ENCODE measurements around the gene ADPRHL1.

Gene ADPRHL1

DNA sequence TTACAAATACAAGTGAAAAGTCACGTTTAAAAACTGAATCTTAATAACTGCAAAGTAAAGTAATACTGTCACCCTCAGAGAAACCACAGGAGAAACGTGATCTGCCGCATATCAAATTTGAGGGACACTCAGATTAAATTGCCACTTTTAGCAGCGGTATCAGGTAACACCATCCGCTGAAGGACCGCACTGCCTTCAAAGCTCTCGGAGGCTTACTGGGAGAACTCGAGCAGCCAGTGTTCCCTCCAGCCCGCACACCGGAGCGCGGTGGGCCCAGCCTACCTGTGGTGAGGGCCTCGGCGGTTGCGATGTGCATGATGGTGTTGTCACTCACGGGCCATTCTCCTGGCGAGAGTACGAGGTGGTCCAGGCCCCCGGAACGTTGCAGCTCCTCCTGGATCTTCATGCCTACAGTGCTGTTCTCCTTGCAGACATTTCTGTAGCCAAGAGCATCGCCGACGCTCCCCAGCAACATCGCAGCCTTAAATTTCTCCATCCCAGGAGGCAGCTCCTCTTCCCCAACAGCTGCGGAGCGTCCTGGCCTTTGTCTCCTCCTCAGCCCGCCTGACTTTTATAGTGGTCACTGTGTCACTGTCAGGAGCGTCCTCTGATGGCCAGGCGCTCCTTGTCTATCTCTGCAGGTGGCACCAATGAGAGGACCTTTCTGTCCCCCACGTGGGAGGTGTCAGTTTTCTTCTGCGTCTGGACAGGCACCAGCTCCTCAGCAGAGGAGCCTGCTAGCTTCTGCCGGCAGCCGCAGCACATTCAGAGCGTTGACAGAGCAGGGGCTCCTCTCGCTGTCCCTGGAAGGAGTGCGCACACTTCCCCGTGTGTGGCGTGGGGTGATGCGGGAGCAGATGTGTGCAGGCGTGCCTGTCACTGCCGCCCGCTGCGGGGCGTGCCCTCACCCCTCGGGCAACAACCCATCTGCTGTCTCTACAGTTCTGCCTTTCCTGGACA lies at the start of gene ADPRHL1:
Gene ADPRHL1, minus strand, starts transcription at position 547 of the 960 bp plus-strand sequence. Its CDS starts 51 bp downstream, at position 496.
- no peak for DNase-seq (ENCODE audit: low read depth)

DNA sequence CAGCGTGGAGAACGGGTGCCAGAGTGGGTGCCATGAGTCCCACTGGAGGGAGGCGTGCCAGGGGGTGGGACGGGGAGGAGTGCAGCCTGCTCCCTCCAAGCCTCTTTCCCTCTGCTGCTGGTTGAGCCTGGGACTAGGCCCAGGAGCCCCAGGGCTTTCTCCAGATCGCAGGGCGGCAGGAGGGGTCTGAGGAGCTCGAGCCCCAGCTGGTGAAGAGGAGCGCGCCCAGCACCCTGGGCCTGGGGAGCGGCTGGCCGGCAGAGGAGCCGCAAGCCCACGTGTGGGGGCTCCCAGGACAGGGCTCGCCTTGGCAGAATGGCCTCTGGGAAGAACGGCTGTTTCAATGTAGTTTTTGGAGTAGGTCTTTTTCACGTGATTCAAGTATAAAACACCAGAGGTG lies 49.4 kb upstream of the ADPRHL1 start:
- DNase-seq (ENCODE audit: low read depth) = no peak

DNA sequence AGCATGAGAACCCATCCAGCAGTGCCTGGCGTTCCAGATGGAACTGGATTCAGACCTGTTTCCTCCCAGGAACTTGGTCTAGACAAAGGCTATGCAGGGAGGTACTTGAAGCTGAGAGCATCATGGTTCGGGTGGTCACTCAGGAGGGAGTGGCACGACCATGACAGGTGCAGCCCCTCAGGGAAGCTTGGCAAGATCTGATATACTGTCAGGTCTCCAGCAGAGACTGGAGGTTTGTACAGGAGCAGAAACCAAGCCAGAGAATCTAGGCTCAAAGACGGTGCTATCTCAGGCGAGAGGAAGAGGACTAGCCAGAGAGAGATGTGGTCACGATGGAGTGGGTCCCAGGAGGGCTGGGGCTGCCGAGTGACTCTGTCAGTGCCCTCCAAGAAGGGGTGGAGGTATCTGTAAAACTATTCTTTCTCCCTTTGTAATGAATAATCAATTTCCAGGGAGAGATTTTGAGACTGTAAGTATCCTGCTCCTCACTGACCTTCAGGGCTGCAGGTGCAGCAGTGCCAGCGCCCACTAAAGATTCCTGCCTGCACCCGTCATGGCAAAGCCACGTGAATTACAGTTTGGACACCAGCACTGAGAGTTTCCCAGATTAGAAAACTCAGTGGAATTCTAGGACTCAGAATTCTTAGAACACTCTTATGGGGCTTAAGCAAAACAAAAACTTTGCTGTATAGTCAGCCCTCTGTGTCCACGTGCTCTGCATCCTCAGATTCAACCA lies 47.4 kb upstream of the ADPRHL1 start:
- DNase-seq (ENCODE audit: low read depth) = no peak

DNA sequence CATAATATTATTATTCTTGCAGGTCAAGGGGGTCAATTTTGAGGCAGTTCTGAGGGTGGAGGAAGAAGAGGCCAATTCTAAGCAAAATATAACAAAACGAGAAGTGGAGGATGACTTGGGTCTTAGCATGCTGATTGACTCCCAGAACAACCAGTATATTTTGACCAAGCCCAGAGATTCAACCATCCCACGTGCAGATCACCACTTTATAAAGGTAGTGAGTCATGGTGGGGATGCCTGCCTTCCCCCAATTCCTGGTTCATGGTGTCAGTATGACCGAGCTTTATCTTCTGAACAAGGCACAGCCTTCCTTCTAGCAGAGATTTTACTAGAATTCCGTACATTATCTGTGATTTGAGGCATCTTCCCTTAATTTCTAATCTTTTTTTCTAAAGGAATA lies 46.6 kb upstream of the ADPRHL1 start:
- no peak for DNase-seq (ENCODE audit: low read depth)

DNA sequence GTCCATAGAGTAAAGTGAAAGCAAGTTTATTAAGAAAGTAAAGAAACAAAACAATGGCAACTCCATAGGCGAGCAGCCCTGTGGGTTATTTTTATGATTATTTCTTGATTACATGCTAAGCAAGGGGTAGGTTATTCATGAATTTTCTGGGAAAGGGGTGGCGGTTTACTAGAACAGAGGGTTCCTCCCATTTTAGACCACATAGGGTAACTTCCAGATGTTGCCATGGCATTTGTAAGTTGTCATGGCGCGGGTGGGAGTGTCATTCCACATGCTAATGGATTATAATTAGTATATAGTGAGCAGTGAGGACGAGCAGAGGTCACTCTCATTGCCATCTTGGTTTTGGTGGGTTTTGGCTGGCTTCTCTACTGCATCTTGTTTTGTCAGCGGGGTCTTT lies 45.6 kb upstream of the ADPRHL1 start:
- DNase-seq (ENCODE audit: low read depth) = no peak

DNA sequence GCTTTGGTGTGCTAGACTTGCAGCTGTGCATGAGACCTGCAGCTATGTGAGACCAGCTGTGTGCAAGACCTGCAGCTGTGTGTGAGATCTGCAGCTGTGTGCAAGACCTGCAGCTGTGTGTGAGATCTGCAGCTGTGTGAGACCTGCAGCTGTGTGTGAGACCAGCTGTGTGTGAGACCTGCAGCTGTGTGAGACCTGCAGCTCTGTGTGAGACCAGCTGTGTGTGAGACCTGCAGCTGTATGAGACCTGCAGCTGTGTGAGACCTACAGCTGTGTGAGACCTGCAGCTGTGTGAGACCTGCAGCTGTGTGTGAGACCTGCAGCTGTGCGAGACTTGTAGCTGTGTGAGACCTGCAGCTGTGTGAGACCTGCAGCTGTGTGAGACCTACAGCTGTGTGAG lies 43.9 kb upstream of the ADPRHL1 start:
- DNase-seq (ENCODE audit: low read depth) = no peak

DNA sequence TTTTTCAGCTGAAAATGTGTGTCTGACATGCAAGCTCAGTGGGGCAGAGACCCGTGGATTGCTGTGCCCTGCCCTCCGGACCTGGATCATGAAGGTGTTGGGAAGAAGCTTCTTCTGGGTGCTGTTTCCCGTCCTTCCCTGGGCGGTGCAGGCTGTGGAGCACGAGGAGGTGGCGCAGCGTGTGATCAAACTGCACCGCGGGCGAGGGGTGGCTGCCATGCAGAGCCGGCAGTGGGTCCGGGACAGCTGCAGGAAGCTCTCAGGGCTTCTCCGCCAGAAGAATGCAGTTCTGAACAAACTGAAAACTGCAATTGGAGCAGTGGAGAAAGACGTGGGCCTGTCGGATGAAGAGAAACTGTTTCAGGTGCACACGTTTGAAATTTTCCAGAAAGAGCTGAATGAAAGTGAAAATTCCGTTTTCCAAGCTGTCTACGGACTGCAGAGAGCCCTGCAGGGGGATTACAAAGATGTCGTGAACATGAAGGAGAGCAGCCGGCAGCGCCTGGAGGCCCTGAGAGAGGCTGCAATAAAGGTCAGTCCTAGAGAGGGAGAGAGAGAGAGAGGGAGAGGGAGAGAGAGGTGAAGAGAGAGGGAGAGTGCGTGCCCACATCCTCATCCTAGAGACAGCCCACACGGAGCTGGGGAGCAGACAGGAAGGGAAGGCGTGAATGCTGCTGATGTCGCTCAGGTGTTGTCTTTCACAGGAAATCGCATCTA lies 42.4 kb upstream of the ADPRHL1 start:
- no peak for DNase-seq (ENCODE audit: low read depth)

DNA sequence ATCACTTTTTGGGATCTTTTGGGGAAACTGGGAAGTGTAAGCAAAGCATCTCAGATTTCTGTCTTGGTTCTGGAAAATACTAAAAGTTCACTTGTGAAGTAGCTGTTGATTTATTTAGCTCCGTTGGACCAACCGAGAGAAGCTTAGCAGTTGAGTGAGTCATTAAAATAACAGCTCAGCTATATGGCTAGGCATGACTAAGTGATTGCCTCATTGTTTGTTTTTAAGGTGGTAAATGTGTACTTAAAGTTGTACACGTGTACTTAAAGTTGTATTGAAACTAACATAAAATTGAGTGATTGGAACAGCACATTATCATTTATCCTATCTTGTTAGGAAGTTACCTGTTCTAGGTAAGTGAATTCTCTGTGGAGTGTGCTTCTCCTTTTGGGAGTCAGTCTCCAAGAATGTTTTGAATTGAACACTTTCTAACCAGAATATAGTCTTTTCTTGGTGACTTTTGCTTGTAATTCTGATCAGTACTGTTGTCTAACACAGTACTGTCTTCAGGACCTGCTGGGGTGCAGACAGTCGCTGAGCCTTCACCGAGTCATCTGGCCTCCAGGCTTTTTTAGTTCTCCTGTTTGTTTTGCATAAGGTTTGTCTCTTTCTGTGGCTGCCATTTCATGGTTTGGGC lies 40.1 kb upstream of the ADPRHL1 start:
- DNase-seq (ENCODE audit: low read depth) = no peak

DNA sequence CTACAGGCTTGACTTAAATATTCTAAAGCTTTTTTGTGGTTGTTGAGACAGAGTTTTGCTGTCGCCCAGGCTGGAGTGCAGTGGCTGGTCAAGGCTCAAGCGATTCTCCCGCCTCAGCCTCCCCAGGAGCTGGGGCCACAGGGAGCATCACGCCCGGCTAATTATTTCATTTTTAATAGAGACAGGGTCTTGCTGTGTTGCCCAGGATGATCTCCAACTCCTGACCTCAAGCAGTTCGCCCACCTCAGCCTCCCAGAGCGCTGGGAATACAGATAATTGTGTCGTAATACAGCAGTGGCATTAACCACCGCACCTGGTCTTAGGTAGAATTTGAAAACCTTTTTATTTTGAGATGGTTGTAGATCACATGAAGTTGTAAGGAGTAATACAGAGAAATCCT lies 38.7 kb upstream of the ADPRHL1 start:
- no peak for DNase-seq (ENCODE audit: low read depth)

DNA sequence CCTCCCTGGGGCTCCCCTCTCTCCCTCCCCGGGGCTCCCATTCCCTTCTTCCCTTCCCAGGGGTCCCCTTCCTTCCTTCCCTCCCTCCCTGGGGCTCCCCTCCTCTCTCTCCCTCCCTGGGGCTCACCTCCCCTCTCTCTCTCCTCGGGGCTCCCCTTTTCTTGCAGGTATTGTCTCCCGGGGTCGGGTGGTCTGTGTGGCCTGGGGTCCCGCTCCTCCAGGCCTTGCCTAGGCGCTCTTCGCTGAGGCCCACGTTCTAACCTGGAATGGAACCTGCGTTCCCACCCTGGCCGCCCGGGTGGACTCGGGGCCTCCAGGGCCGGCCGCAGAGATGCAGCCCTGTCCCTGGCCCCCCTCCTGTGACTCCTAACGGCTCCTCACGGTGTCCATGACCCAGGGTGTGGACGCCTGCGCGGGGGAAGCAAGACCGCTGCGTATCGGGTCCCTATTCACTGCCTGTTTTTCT lies 38.2 kb upstream of the ADPRHL1 start:
- DNase-seq (ENCODE audit: low read depth) = no peak

DNA sequence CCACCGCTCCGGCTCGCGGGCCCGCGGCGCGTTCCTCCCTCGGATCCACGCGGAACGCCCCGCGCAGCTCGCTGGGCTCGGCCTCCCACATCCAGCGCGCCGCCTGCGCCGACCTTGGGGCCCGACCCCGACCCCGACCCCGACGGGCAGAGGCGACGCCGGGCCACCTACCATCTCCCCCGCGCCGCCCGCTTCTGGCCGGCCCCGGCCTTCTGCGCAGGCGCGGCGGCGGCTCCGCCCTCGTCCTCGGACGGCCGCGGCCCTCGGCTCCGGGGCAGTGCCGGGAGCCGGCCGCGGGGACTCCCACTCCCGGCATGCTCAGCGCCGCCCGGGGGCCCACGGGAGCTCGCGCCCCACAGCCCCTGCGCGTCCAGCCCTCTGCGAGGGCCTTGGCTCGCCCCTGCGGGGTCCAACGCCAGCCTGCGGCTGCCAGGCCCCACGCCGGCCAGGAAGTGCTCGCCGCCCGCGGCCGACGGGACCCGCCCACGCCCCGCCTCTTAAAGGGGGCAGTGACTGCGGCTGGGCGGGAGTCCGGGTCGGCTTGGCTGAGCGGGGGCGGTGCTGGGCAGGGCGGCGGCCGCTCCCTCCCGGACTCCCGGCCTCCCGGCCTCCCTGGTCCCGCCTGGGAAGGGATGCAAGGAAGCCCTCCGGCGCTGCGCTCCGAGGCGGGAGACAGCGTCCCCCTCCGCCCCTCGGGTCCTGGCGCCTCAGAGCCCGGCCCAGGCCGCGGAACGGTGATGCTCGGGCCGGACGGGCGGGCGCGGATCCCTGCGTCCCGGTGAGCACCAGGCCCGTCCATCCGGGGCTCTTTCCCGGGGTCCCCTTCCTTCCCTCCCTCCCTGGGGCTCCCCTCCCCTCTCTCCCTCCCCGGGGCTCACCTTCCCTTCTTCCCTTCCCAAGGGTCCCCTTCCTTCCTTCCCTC lies 37.5 kb upstream of the ADPRHL1 start, which contains the start of gene DCUN1D2:
Gene DCUN1D2, minus strand, starts transcription at position 216 of the 922 bp plus-strand sequence. Its CDS starts 42 bp downstream, at position 174.
- DNase-seq (ENCODE audit: low read depth) = peak; percentile 76

DNA sequence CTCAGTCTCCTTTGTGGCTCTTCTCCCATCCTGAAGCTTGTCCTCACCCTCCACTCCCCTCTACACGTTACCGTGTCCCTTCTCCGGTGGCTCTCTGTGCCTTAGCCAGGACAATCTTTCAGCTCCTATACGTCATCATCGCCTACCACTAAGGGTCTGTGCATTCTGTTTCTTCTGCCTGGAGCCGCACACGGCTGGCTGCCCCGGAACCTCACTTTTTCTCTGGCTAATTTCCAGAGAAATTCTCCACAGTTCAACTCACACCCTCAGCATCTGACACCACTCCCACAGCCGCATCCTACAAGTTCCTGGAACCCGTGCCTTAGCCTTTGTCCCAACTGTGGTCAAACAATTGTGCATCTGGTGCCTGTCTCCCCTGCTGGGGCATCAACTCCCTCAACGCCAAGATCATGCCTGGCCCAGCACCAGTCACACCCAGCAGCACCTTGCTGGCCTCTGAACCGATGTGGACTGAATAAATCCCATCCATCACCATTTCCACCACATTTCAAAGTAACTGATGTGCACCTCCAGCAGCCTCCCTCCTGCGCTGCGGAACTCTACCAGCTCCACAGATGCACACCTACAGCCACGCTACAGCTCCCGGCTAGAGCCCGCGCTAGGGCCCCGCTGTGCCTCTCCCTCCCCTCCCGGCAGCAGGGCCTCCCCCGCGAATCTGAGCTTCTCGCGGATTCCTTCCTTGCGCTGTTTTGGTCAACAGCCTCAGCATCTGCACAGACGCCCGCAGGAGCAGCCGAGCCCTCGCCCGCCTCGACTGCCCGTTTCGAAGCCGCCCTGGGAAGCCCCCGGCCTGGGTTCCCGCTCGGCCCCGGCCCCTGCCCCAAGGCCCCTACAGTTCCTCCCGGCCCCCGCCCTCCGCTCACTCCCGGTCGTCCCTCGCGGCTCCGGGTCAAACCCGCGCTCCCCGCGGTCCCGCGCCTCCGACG lies 36.5 kb upstream of the ADPRHL1 start:
- no peak for DNase-seq (ENCODE audit: low read depth)

DNA sequence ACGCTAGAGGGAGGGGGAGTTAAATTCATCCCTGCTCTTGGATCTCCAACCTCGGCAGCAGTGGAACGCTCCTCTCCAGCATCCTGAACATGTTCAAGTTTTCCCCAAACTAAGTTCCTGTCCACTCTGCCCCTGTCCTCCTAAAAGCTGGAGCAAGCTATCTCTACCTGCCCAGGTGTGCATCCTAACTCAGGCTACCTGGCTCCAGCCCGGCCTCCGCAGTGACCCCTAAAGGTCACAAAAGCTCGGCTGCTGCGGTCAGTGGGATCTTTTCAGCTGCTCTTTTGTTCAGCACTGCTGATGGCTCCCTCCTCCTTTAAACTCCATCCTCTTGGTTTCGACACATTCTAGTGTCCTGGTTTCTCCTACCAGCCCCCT lies 35.9 kb upstream of the ADPRHL1 start:
- no peak for DNase-seq (ENCODE audit: low read depth)

DNA sequence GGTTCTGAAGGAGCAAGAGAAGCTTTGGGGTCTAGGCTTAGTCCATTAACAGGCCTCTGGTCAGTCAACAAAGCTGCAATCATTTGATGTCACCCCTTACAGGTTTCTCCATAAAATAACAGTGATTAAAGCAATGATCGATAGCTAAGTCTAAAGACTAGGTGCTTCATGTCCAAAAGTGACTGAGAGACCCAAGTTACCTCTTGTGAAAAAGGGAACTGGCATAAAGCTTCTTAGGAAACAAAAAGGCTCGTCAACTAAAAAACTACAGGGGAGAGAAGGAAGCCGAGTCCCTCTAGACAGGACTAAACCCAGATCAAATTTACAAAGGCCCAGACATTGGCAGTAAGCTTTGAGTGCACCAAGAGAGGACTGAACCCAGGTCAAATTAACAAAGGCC lies 35.0 kb upstream of the ADPRHL1 start:
- no peak for DNase-seq (ENCODE audit: low read depth)

DNA sequence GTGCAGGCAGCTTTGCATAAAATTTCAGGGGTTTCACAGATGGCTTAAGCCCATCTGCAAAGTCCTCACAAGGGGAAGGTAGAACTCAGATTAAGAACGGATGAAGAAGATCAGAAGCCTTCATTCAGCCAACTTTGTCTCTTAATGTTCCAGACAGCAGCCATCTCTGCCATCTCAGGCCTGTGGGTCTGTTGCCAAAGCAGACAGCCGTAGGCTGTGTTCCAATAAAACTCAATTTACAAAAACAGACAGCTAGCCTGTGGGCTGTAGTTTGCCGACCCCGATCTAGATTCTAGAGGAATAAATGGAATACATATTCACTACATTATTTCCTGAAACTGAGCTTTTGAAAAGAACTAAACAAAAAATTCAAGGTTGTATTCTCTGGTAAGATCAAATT lies 33.4 kb upstream of the ADPRHL1 start:
- no peak for DNase-seq (ENCODE audit: low read depth)

DNA sequence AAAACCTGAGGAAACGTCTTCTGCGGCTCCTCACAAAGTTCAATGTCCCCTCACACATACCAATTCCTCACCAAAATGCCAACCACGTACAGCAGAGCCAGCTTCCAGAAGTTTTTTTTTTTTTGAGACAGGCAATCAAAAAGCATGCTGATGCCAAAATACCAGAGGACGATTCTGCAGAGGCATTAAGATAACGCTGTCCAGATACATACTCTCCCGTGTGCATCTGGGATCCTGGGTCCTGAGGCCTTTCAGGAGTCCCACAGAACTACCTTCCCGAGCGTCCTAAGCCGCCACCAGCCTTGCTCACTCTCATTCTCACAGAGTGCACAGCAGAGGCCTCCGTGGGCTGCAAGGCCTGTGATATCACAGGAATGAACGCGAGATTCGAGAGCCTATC lies 32.3 kb upstream of the ADPRHL1 start:
- no peak for DNase-seq (ENCODE audit: low read depth)

DNA sequence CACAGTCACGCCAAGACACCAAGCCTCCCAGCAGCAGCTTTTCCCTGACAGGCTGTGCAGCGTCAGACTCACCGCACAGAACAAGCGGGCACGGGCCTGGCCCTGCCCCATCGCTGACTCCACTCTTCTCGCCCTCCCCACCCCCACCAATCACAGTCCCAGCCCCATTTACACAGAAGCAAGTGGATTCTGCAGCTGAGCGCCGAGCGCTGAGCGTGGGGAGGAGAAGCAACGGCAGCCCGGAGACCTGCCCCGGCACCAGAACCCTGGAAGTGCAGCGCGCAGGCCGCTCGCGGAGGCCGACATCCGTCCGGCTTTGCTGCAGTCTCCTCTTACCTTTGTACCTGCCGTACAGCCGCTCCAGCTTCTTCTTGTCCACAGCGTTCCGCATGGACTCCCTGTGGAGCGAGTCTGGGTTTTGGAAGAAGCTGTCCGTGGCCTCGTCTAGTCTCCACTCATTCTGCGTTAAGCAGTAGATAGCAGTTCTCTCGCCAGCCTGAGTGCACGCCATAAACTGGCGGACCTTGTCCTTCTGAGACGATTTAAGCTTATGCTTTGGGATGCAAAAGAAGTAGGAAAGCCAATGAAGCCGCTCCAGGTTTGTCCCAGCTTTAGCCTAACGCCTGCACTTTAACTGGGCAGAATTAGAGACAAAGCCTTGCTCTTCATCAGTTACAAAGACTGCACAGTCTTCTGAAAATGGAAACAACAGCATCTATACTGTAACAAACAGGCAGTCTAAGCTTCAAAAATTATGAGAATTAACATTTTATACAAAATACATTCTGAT lies 30.4 kb upstream of the ADPRHL1 start:
- no peak for DNase-seq (ENCODE audit: low read depth)

DNA sequence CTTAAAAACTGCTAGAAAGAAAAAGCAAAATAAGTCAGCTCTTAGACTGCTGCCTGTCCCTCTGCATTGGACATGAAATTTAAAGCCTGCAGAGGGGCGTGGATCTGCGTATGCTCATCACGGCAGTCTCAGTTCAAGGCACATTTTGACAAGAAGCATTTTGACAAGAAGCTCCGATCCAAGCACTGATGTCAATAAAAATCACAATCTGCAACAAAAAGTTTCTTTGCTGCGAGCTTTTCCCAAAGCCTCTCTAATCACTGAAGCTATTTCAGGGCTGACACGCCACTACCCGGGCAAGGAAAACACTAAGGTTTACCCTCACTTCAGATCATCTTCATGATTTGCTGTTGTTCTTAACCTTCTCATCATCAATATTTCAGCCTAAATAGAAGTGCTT lies 29.8 kb upstream of the ADPRHL1 start:
- DNase-seq (ENCODE audit: low read depth) = no peak

DNA sequence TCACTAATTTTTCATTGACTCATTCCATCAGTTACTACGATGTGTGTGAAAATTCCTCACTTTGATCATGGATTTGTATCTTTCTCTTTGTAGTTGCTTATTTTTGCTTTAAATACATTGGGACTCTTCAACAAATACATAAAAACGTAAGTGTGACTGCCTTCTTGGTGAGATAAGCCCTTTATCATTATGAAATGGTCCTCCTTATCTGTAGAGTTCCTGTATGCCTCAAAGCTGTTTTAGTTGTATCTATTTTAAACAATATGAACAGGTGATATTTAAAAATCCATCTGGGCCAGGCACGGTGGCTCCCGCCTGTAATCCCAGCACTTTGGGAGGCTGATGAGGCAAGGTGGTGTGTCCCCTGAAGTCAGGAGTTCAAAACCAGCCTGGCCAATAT lies 25.9 kb upstream of the ADPRHL1 start:
- no peak for DNase-seq (ENCODE audit: low read depth)

Measured in stimulated activated CD8-positive, alpha-beta memory T cell treated with anti-CD3 and anti-CD28 coated beads, Interleukin-4, amount 100 ng/mL, for 24 hours (primary cell).